ENCODE data around the gene POLR2L. TPM values are rescaled to one million over a fixed set of nuclear protein-coding genes. Genes with fewer than 3 reads are reported as not detected.

The POLR2L gene
- total RNA-seq, 6 experiments from 2014 or later = 439 to 504 (median 478) TPM

- H3K9me3 Mint-ChIP-seq = no peaks in the 10 kb centered on the region
- H3K27ac Mint-ChIP-seq = peak within 1 kb of the TSS; percentile 88
- no peaks in the 10 kb centered on the region for H3K36me3 Mint-ChIP-seq (ENCODE audit: low read depth)
- peaks cover 12% of the 10 kb centered on the region for H3K27me3 Mint-ChIP-seq (ENCODE audit: insufficient read depth)
- DNase-seq = peak; percentile 72
- no peak for TF ChIP-seq CTCF (IDR thresholded peaks at IDR 0.05)
- H3K4me3 Mint-ChIP-seq = peak within 1 kb of the TSS; percentile 90
- peaks cover 17% of the 10 kb centered on the region for H3K4me1 Mint-ChIP-seq (ENCODE audit: low read depth)
These were observed 23.8 kb downstream of the POLR2L start, which contains the start of gene PNPLA2 for GRCh38 chr11:818396-819128. TSS of gene PNPLA2 (plus strand) at chr11:818914. CDS start at chr11:819719, 805 bp downstream.

GRCh38 chr11:816433-816779, 25.9 kb downstream of the POLR2L start:
- no peak for DNase-seq
- Mint-ChIP-seq H3K4me1 (ENCODE audit: low read depth) (peaks cover 26% of the 10 kb centered on the region), H3K36me3 (ENCODE audit: low read depth) (peaks cover 13% of the 10 kb centered on the region), H3K9me3 (no peaks in the 10 kb centered on the region), H3K27ac (no peak overlapping the region), H3K4me3 (no peak overlapping the region), H3K27me3 (ENCODE audit: insufficient read depth) (peaks cover 18% of the 10 kb centered on the region)
- no peak for TF ChIP-seq CTCF (IDR thresholded peaks at IDR 0.05)

GRCh38 chr11:815675-816432, 26.5 kb downstream of the POLR2L start:
- no peak for DNase-seq
- peaks cover 20% of the 10 kb centered on the region for H3K27me3 Mint-ChIP-seq (ENCODE audit: insufficient read depth)
- H3K9me3 Mint-ChIP-seq = no peaks in the 10 kb centered on the region
- H3K4me1 Mint-ChIP-seq (ENCODE audit: low read depth) = peaks cover 26% of the 10 kb centered on the region
- no peak for TF ChIP-seq CTCF (IDR thresholded peaks at IDR 0.05)
- H3K4me3 Mint-ChIP-seq = no peak overlapping the region
- H3K27ac Mint-ChIP-seq = peak overlapping the region; percentile 33; the same call in 1 of the 2 replicates
- peaks cover 18% of the 10 kb centered on the region for H3K36me3 Mint-ChIP-seq (ENCODE audit: low read depth)

GRCh38 chr11:813456-814096, 28.8 kb downstream of the POLR2L start:
- H3K36me3 Mint-ChIP-seq (ENCODE audit: low read depth) = peaks cover 30% of the 10 kb centered on the region
- TF ChIP-seq CTCF (IDR thresholded peaks at IDR 0.05) = no peak
- H3K9me3 Mint-ChIP-seq = no peaks in the 10 kb centered on the region
- DNase-seq = no peak
- H3K4me3 Mint-ChIP-seq = no peak overlapping the region
- H3K27ac Mint-ChIP-seq = peak overlapping the region; percentile 68
- H3K27me3 Mint-ChIP-seq (ENCODE audit: insufficient read depth) = peaks cover 25% of the 10 kb centered on the region
- peaks cover 30% of the 10 kb centered on the region for H3K4me1 Mint-ChIP-seq (ENCODE audit: low read depth)

GRCh38 chr11:813072-813455, 29.3 kb downstream of the POLR2L start:
- H3K27ac Mint-ChIP-seq = no peak overlapping the region; the same call in 1 of the 2 replicates
- no peak for TF ChIP-seq CTCF (IDR thresholded peaks at IDR 0.05)
- H3K4me3 Mint-ChIP-seq = no peak overlapping the region
- H3K27me3 Mint-ChIP-seq (ENCODE audit: insufficient read depth) = peaks cover 25% of the 10 kb centered on the region
- H3K36me3 Mint-ChIP-seq (ENCODE audit: low read depth) = peaks cover 30% of the 10 kb centered on the region
- peaks cover 26% of the 10 kb centered on the region for H3K4me1 Mint-ChIP-seq (ENCODE audit: low read depth)
- DNase-seq = no peak
- H3K9me3 Mint-ChIP-seq = no peaks in the 10 kb centered on the region

All from HFFc6 (cell line).